HepG2 (cell line): Measurements from ENCODE around the gene TP53I3. TPM values are rescaled to one million over a fixed set of nuclear protein-coding genes. Genes with fewer than 3 reads are reported as not detected.

Experiments
- AGO2 ChIP-seq: fragments of 200-400 bp; formaldehyde crosslinking; optimal IDR thresholded peaks from 2 replicates; pipeline ENCODE3; 2017; ENCODE audit warnings: mild to moderate bottlenecking, low read depth, low read length, moderate library complexity
- ATF1 ChIP-seq: IDR thresholded peaks from 2 replicates; pipeline ENCODE4 v1.6.1; 2016; ENCODE audit warnings: mild to moderate bottlenecking, control low read depth
- CBX5 ChIP-seq: sonication (generic); formaldehyde crosslinking; IDR thresholded peaks from 2 replicates; pipeline ENCODE4 v1.4.0; 2020; ENCODE audit warnings: missing genetic modification reagents, borderline replicate concordance
- FOXP1 ChIP-seq, 2 experiments: fragments of 450-650 bp in 1 of 2; IDR thresholded peaks; 2 replicates each; pipeline ENCODE4 v1.6.1; 2017 to 2018; ENCODE audit warnings: antibody characterized with exemption in 1 of 2
- PITX1 ChIP-seq: sonication (generic); formaldehyde crosslinking; IDR thresholded peaks from 2 replicates; pipeline ENCODE4 v1.5.1; 2020; ENCODE audit warnings: mild to moderate bottlenecking, missing genetic modification reagents
- RFX1 ChIP-seq: fragments of 450-650 bp; IDR thresholded peaks from 2 replicates; pipeline ENCODE4 v1.6.1; 2017
- SRF ChIP-seq: IDR thresholded peaks from 2 replicates; pipeline ENCODE4 v1.6.1; 2011; ENCODE audit warnings: mild to moderate bottlenecking, low read depth, low read length, moderate library complexity
- TARDBP ChIP-seq: sonication (generic); formaldehyde crosslinking; IDR thresholded peaks from 2 replicates; pipeline ENCODE4 v1.8.0; 2022; ENCODE audit warnings: mild to moderate bottlenecking, missing genetic modification reagents
- ZFP36L1 ChIP-seq: sonication (generic); formaldehyde crosslinking; IDR thresholded peaks from 2 replicates; pipeline ENCODE4 v1.8.0; 2022; ENCODE audit warnings: mild to moderate bottlenecking, missing genetic modification reagents, moderate library complexity
- ZFX ChIP-seq: sonication (generic); formaldehyde crosslinking; IDR thresholded peaks from 2 replicates; pipeline ENCODE4 v1.4.0; 2020; ENCODE audit warnings: mild to moderate bottlenecking, low read depth, missing genetic modification reagents, moderate library complexity
- ZNF224 ChIP-seq: sonication (generic); formaldehyde crosslinking; IDR thresholded peaks from 2 replicates; pipeline ENCODE4 v1.5.0; 2020; ENCODE audit warnings: mild to moderate bottlenecking, missing genetic modification reagents
- ZNF543 ChIP-seq: sonication (generic); formaldehyde crosslinking; IDR thresholded peaks from 2 replicates; pipeline ENCODE4 v1.4.0; 2020; ENCODE audit warnings: mild to moderate bottlenecking, missing genetic modification reagents
- ZNF570 ChIP-seq: sonication (generic); formaldehyde crosslinking; IDR thresholded peaks from 2 replicates; pipeline ENCODE4 v1.4.0; 2020; ENCODE audit warnings: mild to moderate bottlenecking, missing genetic modification reagents, borderline replicate concordance
- ZNF816 ChIP-seq: sonication (generic); formaldehyde crosslinking; IDR thresholded peaks from 2 replicates; pipeline ENCODE4 v1.8.0; 2022; ENCODE audit warnings: missing genetic modification reagents, mild to moderate bottlenecking, borderline replicate concordance
- polyA plus RNA-seq, 8 experiments: library from polyadenylated mRNA; depleted of rRNA in 3 of 8; stranded (reverse) in 7 of 8; unstranded in 1 of 8; fragments of >200 nt; fragmentation: Illumina TruSeq in 4 of 8; extraction: Trizol in 4 of 8; gene quantifications; 2 replicates each; pipeline versions ENCODE4 v1.2.1 to v1.2.3, GENCODE V29; 2011 to 2016; ENCODE audit warnings: low read depth in 4 of 8, missing spikeins in 1 of 8, mixed read lengths in 1 of 8; ENCODE audit not compliant: insufficient read depth in 1 of 8
- total RNA-seq, 5 experiments: library from RNA; depleted of rRNA; stranded (reverse); fragments of >200 nt; fragmentation: Illumina TruSeq; extraction: Trizol; gene quantifications; 2 replicates each; pipeline ENCODE4 v1.2.3, GENCODE V29; 2016; ENCODE audit warnings: low read depth in 1 of 5
- TF ChIP-seq, protein P1 (sequence below): IDR thresholded peaks from 2 replicates; pipeline ENCODE4 v1.6.1; 2016; ENCODE audit warnings: missing compliant biosample characterization, missing genetic modification reagents, borderline replicate concordance
- TF ChIP-seq, protein P2 (sequence below): IDR thresholded peaks from 2 replicates; pipeline ENCODE4 v1.4.0; 2020; ENCODE audit warnings: mild to moderate bottlenecking, missing genetic modification reagents
- TF ChIP-seq, protein P3 (sequence below): sonication (generic); formaldehyde crosslinking; IDR thresholded peaks from 2 replicates; pipeline ENCODE4 v1.8.1; 2022; ENCODE audit warnings: mild to moderate bottlenecking, missing genetic modification reagents
- TF ChIP-seq, protein P4 (sequence below): sonication (generic); formaldehyde crosslinking; IDR thresholded peaks from 2 replicates; pipeline ENCODE4 v1.4.0; 2020; ENCODE audit warnings: missing genetic modification reagents
- TF ChIP-seq, protein P5 (sequence below): sonication (generic); formaldehyde crosslinking; IDR thresholded peaks from 2 replicates; pipeline ENCODE4 v1.4.0; 2020; ENCODE audit warnings: missing genetic modification reagents, mild to moderate bottlenecking, borderline replicate concordance
- TF ChIP-seq, protein P6 (sequence below): sonication (generic); formaldehyde crosslinking; IDR thresholded peaks from 2 replicates; pipeline ENCODE4 v1.4.0; 2020; ENCODE audit warnings: mild to moderate bottlenecking, missing genetic modification reagents

TP53I3 gene
- total and polyA plus RNA-seq, 2 of the 13 experiments (the other 11 are each of a cell fraction or from before 2014, with no cell fraction given): 25.0 to 44.1 TPM

DNA sequence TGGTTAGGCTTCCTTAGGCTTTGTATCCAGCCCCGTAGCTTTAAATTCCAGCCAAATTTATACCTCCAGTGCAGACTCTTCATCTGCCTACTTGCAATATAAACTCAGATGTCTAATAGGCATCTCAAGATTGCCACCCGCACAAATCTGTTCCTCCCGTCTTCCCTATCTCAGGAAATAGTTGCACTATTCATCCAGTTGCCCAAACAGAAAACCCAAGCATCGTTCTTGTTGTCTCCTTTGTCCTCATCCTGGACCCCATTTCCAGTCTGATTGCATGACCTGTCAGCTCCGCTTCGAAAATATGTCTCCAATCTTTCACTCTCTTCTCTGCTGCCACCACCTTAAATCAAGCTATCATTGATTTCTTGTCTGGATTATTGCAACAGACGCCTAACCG, 32.8 kb downstream of the TP53I3 start (continued):
- TF ChIP-seq, protein P1, sequence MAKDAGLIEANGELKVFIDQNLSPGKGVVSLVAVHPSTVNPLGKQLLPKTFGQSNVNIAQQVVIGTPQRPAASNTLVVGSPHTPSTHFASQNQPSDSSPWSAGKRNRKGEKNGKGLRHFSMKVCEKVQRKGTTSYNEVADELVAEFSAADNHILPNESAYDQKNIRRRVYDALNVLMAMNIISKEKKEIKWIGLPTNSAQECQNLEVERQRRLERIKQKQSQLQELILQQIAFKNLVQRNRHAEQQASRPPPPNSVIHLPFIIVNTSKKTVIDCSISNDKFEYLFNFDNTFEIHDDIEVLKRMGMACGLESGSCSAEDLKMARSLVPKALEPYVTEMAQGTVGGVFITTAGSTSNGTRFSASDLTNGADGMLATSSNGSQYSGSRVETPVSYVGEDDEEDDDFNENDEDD: no peak
- TF ChIP-seq, protein P2, sequence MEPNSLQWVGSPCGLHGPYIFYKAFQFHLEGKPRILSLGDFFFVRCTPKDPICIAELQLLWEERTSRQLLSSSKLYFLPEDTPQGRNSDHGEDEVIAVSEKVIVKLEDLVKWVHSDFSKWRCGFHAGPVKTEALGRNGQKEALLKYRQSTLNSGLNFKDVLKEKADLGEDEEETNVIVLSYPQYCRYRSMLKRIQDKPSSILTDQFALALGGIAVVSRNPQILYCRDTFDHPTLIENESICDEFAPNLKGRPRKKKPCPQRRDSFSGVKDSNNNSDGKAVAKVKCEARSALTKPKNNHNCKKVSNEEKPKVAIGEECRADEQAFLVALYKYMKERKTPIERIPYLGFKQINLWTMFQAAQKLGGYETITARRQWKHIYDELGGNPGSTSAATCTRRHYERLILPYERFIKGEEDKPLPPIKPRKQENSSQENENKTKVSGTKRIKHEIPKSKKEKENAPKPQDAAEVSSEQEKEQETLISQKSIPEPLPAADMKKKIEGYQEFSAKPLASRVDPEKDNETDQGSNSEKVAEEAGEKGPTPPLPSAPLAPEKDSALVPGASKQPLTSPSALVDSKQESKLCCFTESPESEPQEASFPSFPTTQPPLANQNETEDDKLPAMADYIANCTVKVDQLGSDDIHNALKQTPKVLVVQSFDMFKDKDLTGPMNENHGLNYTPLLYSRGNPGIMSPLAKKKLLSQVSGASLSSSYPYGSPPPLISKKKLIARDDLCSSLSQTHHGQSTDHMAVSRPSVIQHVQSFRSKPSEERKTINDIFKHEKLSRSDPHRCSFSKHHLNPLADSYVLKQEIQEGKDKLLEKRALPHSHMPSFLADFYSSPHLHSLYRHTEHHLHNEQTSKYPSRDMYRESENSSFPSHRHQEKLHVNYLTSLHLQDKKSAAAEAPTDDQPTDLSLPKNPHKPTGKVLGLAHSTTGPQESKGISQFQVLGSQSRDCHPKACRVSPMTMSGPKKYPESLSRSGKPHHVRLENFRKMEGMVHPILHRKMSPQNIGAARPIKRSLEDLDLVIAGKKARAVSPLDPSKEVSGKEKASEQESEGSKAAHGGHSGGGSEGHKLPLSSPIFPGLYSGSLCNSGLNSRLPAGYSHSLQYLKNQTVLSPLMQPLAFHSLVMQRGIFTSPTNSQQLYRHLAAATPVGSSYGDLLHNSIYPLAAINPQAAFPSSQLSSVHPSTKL (CRISPR knock-in tag): no peak
- no peak for TF ChIP-seq CBX5 (CRISPR knock-in tag)
- TF ChIP-seq, protein P3, sequence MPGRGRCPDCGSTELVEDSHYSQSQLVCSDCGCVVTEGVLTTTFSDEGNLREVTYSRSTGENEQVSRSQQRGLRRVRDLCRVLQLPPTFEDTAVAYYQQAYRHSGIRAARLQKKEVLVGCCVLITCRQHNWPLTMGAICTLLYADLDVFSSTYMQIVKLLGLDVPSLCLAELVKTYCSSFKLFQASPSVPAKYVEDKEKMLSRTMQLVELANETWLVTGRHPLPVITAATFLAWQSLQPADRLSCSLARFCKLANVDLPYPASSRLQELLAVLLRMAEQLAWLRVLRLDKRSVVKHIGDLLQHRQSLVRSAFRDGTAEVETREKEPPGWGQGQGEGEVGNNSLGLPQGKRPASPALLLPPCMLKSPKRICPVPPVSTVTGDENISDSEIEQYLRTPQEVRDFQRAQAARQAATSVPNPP (CRISPR knock-in tag): no peak
- no peak for TF ChIP-seq SRF
- no peak for TF ChIP-seq PITX1 (CRISPR knock-in tag)
- TF ChIP-seq, protein P4, sequence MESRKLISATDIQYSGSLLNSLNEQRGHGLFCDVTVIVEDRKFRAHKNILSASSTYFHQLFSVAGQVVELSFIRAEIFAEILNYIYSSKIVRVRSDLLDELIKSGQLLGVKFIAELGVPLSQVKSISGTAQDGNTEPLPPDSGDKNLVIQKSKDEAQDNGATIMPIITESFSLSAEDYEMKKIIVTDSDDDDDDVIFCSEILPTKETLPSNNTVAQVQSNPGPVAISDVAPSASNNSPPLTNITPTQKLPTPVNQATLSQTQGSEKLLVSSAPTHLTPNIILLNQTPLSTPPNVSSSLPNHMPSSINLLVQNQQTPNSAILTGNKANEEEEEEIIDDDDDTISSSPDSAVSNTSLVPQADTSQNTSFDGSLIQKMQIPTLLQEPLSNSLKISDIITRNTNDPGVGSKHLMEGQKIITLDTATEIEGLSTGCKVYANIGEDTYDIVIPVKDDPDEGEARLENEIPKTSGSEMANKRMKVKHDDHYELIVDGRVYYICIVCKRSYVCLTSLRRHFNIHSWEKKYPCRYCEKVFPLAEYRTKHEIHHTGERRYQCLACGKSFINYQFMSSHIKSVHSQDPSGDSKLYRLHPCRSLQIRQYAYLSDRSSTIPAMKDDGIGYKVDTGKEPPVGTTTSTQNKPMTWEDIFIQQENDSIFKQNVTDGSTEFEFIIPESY (CRISPR knock-in tag): no peak
- TF ChIP-seq FOXP1 (IDR thresholded peaks at IDR 0.05): no peak
- no peak for TF ChIP-seq FOXP1 (CRISPR knock-in tag; IDR thresholded peaks at IDR 0.05)
- no peak for TF ChIP-seq ZFP36L1 (CRISPR knock-in tag)
- no peak for TF ChIP-seq RFX1
- no peak for TF ChIP-seq AGO2
- TF ChIP-seq ZNF816 (CRISPR knock-in tag): no peak
- no peak for TF ChIP-seq ATF1 (CRISPR knock-in tag)
- TF ChIP-seq ZNF543: no peak
- TF ChIP-seq TARDBP (CRISPR knock-in tag): 0 out of 2 replicates have a peak, but pooled peaks have one; percentile 15
- TF ChIP-seq, protein P5, sequence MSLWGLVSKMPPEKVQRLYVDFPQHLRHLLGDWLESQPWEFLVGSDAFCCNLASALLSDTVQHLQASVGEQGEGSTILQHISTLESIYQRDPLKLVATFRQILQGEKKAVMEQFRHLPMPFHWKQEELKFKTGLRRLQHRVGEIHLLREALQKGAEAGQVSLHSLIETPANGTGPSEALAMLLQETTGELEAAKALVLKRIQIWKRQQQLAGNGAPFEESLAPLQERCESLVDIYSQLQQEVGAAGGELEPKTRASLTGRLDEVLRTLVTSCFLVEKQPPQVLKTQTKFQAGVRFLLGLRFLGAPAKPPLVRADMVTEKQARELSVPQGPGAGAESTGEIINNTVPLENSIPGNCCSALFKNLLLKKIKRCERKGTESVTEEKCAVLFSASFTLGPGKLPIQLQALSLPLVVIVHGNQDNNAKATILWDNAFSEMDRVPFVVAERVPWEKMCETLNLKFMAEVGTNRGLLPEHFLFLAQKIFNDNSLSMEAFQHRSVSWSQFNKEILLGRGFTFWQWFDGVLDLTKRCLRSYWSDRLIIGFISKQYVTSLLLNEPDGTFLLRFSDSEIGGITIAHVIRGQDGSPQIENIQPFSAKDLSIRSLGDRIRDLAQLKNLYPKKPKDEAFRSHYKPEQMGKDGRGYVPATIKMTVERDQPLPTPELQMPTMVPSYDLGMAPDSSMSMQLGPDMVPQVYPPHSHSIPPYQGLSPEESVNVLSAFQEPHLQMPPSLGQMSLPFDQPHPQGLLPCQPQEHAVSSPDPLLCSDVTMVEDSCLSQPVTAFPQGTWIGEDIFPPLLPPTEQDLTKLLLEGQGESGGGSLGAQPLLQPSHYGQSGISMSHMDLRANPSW (CRISPR knock-in tag): no peak
- TF ChIP-seq, protein P6, sequence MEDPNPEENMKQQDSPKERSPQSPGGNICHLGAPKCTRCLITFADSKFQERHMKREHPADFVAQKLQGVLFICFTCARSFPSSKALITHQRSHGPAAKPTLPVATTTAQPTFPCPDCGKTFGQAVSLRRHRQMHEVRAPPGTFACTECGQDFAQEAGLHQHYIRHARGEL (CRISPR knock-in tag): no peak
- TF ChIP-seq ZNF570 (CRISPR knock-in tag): no peak
- no peak for TF ChIP-seq ZNF224 (CRISPR knock-in tag)
- TF ChIP-seq ZFX (CRISPR knock-in tag): no peak
